ENCODE measurements around the gene MCHR1. TPM values are rescaled to one million over a fixed set of nuclear protein-coding genes. Genes with fewer than 3 reads are reported as not detected.

Gene MCHR1
- total RNA-seq, 1 donor from 2014 or later, result 0.84 TPM

DNA sequence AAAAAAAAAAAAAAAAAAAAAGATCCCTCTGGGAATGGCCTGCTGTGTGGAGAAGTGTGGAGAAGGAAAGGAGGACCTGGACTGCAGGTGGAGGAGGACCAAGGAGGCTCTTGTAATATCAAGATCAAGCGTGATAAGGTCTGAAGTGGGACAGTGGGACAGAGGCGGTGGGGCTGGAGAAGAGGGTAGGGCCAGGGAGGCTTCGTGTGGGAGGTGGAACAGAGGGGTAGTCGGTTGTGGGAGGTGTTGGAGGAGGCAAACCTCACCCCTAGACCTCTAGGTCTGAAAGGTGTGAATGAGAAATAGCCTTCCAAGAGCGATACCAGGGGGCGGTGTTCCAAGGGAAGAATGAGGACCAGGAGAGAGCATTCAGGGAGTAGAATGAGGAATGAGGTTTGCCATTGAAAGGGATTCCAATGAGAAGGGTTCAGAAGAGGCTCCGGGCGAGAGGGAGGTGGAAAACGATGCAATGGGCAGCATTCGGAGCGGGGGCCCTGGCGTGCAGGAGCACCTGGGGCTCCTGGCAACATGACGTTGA, 44.2 kb downstream of the MCHR1 start:
- TF ChIP-seq, protein P1, sequence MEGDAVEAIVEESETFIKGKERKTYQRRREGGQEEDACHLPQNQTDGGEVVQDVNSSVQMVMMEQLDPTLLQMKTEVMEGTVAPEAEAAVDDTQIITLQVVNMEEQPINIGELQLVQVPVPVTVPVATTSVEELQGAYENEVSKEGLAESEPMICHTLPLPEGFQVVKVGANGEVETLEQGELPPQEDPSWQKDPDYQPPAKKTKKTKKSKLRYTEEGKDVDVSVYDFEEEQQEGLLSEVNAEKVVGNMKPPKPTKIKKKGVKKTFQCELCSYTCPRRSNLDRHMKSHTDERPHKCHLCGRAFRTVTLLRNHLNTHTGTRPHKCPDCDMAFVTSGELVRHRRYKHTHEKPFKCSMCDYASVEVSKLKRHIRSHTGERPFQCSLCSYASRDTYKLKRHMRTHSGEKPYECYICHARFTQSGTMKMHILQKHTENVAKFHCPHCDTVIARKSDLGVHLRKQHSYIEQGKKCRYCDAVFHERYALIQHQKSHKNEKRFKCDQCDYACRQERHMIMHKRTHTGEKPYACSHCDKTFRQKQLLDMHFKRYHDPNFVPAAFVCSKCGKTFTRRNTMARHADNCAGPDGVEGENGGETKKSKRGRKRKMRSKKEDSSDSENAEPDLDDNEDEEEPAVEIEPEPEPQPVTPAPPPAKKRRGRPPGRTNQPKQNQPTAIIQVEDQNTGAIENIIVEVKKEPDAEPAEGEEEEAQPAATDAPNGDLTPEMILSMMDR (conservative IDR thresholded peaks at IDR 0.05), result no peak
- peaks cover 41% of the 10 kb centered on the region for H3K4me1 Mint-ChIP-seq
- no peaks in the 10 kb centered on the region for H3K36me3 Mint-ChIP-seq (ENCODE audit: low read depth)
- H3K4me3 Mint-ChIP-seq, result no peak overlapping the region
- H3K9me3 Mint-ChIP-seq, result no peaks in the 10 kb centered on the region
- peaks cover 28% of the 10 kb centered on the region for H3K27me3 Mint-ChIP-seq (ENCODE audit: low read depth)
- no peak overlapping the region for H3K27ac Mint-ChIP-seq (ENCODE audit: unreplicated experiment)
- DNase-seq (ENCODE audit: low read depth, low spot score), result no peak

DNA sequence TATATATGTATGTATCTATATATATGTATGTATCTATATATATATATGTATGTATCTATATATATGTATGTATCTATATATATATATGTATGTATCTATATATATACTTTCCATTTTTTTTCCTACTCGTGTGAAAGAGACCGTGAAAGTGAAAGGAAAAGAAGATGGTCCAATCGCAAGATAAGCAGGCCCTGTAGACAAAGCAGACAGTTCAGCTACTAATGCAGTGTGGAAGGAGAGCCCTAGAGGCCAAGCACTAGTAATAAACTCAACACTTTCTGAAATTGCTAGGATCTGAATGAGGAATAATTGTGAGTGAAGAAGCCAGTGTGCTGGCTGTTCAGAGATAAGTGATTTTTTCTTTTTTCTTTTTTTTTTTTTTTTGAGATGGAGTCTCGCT, 47.2 kb downstream of the MCHR1 start:
- no peak overlapping the region for H3K4me3 Mint-ChIP-seq
- TF ChIP-seq, protein P1 (conservative IDR thresholded peaks at IDR 0.05), result no peak

DNA sequence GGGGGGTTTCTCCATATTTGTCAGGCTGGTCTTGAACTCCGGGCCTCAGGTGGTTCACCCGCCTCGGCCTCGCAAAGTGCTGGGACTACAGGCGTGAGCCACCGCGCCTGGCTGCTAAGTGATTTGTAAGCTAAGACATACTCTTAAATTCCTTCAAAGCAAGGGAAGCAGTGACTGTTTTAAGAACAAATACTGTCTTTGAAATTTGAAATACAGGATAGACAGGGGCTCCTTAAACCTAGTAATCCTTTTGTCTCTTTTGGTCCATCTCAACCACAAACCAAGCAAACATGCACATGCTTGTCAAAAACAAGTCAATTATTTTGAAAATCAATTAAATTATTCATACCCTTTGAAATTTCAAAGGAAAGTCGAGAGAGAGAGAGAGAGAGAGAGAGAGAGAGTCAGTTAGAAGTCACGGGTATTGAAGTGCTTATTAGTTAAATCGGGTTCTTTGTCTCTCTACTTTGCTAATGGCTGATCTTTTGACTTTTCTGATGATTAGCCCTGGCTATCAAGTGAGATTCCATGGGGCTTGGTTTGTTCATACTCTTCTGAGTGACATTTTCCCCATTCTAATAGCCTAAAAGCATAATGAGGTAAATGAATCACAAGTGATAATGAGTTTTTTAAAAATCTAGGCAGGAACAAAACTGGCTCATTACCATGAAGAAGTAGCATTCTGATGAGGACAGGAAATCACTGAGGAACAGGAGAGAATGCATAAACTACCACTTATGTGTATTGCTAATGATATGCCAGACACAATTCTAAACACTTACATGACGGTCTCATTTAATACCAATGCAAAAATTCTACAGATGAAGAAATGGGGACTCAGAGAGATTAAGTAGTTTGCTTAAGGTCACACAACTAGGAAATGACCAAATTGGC, 48.0 kb downstream of the MCHR1 start:
- TF ChIP-seq, protein P1 (conservative IDR thresholded peaks at IDR 0.05), result no peak
- no peak for DNase-seq (ENCODE audit: low read depth, low spot score)
- Mint-ChIP-seq H3K9me3 (no peaks in the 10 kb centered on the region), H3K4me1 (peaks cover 30% of the 10 kb centered on the region), H3K4me3 (no peak overlapping the region), H3K27ac (ENCODE audit: unreplicated experiment) (peak overlapping the region; percentile 15), H3K27me3 (ENCODE audit: low read depth) (peaks cover 15% of the 10 kb centered on the region), H3K36me3 (ENCODE audit: low read depth) (no peaks in the 10 kb centered on the region)

More for the DNA sequence above, 47.2 kb downstream of the MCHR1 start:
- no peak overlapping the region for H3K27ac Mint-ChIP-seq (ENCODE audit: unreplicated experiment)
- H3K4me1 Mint-ChIP-seq, result peaks cover 31% of the 10 kb centered on the region
- no peak for DNase-seq (ENCODE audit: low read depth, low spot score)
- peaks cover 15% of the 10 kb centered on the region for H3K27me3 Mint-ChIP-seq (ENCODE audit: low read depth)
- H3K36me3 Mint-ChIP-seq (ENCODE audit: low read depth), result no peaks in the 10 kb centered on the region
- no peaks in the 10 kb centered on the region for H3K9me3 Mint-ChIP-seq

DNA sequence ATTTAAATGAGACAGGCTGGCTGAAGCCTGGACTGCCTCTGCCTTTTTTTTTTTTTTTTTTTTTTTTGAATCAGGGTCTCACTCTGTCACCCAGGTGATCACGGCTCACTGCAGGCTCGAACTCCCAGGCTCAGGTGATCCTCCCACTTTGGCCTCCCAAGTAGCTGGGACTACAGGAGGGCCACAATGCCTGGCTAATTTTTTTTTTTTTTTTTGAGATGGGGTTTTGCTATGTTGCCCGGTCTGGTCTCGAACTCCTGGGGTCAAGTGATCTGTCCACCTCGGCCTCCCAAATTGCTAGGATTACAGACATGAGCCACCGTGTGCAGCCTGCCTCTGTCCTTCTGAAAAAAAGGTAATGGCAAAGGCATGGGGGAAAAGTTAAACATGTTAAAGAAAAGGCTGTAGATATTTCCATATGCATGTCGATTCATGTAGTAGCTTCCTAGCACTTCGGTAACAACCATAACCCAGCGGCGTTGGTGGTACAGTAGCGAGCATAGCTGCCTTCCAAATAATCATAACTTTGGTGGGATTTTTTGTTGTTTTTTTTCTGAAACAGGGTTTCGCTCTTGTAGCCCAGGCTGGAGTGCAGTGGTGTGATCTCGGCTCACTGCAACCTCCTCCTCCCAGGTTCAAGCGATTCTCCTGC, 48.8 kb downstream of the MCHR1 start:
- H3K36me3 Mint-ChIP-seq (ENCODE audit: low read depth), result no peaks in the 10 kb centered on the region
- no peak overlapping the region for H3K4me3 Mint-ChIP-seq
- no peaks in the 10 kb centered on the region for H3K9me3 Mint-ChIP-seq
- H3K27me3 Mint-ChIP-seq (ENCODE audit: low read depth), result peaks cover 17% of the 10 kb centered on the region
- H3K4me1 Mint-ChIP-seq, result peaks cover 37% of the 10 kb centered on the region
- no peak overlapping the region for H3K27ac Mint-ChIP-seq (ENCODE audit: unreplicated experiment)
- DNase-seq (ENCODE audit: low read depth, low spot score), result no peak
- TF ChIP-seq, protein P1 (conservative IDR thresholded peaks at IDR 0.05), result no peak

DNA sequence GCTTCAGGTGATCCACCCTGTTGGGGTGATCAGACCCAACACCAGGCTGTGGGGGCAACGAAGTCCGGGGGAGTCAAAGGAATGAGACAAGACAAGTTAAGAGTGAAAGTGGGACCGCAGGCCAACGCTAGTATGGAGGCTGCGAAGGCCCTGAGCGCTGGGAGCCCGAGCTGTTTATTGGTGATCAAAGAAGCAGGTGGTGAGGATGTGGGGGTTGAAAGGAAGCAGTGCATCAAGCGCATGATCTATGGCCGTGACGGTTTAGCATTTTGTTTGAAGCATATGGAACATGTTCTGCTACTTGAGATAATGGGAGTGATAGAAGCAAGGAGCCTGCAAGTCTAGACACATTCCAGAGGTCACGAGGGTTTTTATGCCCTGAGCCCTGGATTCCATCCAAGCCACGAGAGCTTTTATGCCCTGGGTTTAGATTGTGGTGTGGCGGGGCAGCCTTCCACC, 49.5 kb downstream of the MCHR1 start:
- TF ChIP-seq, protein P1 (conservative IDR thresholded peaks at IDR 0.05), result no peak
- Mint-ChIP-seq H3K36me3 (ENCODE audit: low read depth) (no peaks in the 10 kb centered on the region), H3K27ac (ENCODE audit: unreplicated experiment) (no peak overlapping the region), H3K9me3 (no peaks in the 10 kb centered on the region), H3K27me3 (ENCODE audit: low read depth) (peaks cover 11% of the 10 kb centered on the region), H3K4me3 (no peak overlapping the region), H3K4me1 (peaks cover 34% of the 10 kb centered on the region)
- DNase-seq (ENCODE audit: low read depth, low spot score), result no peak
